T-cell (primary cell): Measurements from ENCODE around the gene CYP8B1. TPM values are rescaled to one million over a fixed set of nuclear protein-coding genes. Genes with fewer than 3 reads are reported as not detected.

Experiments used
- ATAC-seq, 4 experiments: fragments of 200-7000 bp in 3 of 4; fragments of 150-1000 bp in 1 of 4; cut with Tn5 transposase; replicated peaks in 1 of 4; 1 replicate in 3 of 4; 2 replicates in 1 of 4; pipeline ENCODE4 v1.10.0; 2021; ENCODE audit warnings: moderate library complexity in 3 of 4, mild to moderate bottlenecking in 2 of 4, moderate number of reproducible peaks in 1 of 4
- CTCF ChIA-PET, 2 donors: fragments of 300-600 bp; sonication (Branson Sonifier 250); formaldehyde crosslinking; loops; one replicate each; lab custom pipeline; 2022; ENCODE audit warnings: antibody characterized with exemption in 2 of 2; lab: Charles Lee
- POLR2A ChIA-PET, 2 donors: fragments of 300-600 bp; sonication (Branson Sonifier 250); formaldehyde crosslinking; loops; one replicate each; lab custom pipeline; 2022; ENCODE audit warnings: antibody characterized with exemption in 2 of 2; lab: Charles Lee
- DNase-seq, 35 experiments: peaks; one replicate each; pipeline versions ENCODE4 v3.0.0 to v3.0.0-alpha.2; 2013 to 2023
- H3K27ac ChIP-seq: one replicate; pipeline ENCODE4 v1.5.1; 2013; ENCODE audit warnings: low read length
- H3K27me3 ChIP-seq, 2 experiments: replicated peaks in 1 of 2; 1 replicate in 1 of 2; 2 replicates in 1 of 2; pipeline versions ENCODE4 v1.6.1 to v1.7.0; 2013; ENCODE audit warnings: low read length in 1 of 2, mixed read lengths in 1 of 2; ENCODE audit not compliant: control insufficient read depth in 2 of 2, insufficient read depth in 2 of 2; ENCODE audit errors: extremely low read depth in 1 of 2
- H3K36me3 ChIP-seq, 2 donors: 1 replicate in 1 of 2; 2 replicates in 1 of 2; pipeline versions ENCODE4 v1.6.1 to v1.7.0; 2013; ENCODE audit warnings: low read length in 1 of 2; ENCODE audit not compliant: control insufficient read depth in 2 of 2, insufficient read depth in 1 of 2; ENCODE audit errors: extremely low read depth in 1 of 2
- H3K4me1 ChIP-seq, 2 experiments: 1 replicate in 1 of 2; 2 replicates in 1 of 2; pipeline versions ENCODE4 v1.6.1 to v1.7.0; 2013; ENCODE audit warnings: low read length in 2 of 2, mixed read lengths in 1 of 2; ENCODE audit not compliant: insufficient read depth in 2 of 2, control insufficient read depth in 1 of 2; ENCODE audit errors: extremely low read depth in 1 of 2
- H3K4me3 ChIP-seq, 2 donors: 1 replicate in 1 of 2; 2 replicates in 1 of 2; pipeline versions ENCODE4 v1.5.1 to v1.7.0; 2013; ENCODE audit warnings: mild to moderate bottlenecking in 2 of 2, low read length in 1 of 2, moderate library complexity in 1 of 2; ENCODE audit not compliant: control insufficient read depth in 1 of 2; ENCODE audit errors: extremely low read depth in 1 of 2
- H3K9me3 ChIP-seq: 2 replicates; pipeline ENCODE4 v1.7.0; 2013
- H3K27ac Mint-ChIP-seq, 2 donors: one replicate each; pipeline ENCODE4 v1.8.0; 2020 to 2021; ENCODE audit warnings: mild to moderate bottlenecking in 2 of 2, mixed read lengths in 2 of 2
- H3K27me3 Mint-ChIP-seq, 2 donors: one replicate each; pipeline ENCODE4 v1.8.0; 2021 to 2022; ENCODE audit warnings: mixed read lengths in 2 of 2
- H3K36me3 Mint-ChIP-seq: one replicate; pipeline ENCODE4 v1.8.0; 2021; ENCODE audit warnings: mixed read lengths
- H3K4me1 Mint-ChIP-seq, 3 donors: one replicate each; pipeline ENCODE4 v1.8.0; 2020 to 2022; ENCODE audit warnings: mixed read lengths in 3 of 3, mild to moderate bottlenecking in 1 of 3
- H3K4me3 Mint-ChIP-seq, 3 donors: one replicate each; pipeline ENCODE4 v1.8.0; 2020 to 2022; ENCODE audit warnings: mild to moderate bottlenecking in 3 of 3, mixed read lengths in 3 of 3, moderate library complexity in 3 of 3
- H3K9me3 Mint-ChIP-seq, 3 donors: one replicate each; pipeline ENCODE4 v1.8.0; 2020 to 2022; ENCODE audit warnings: mixed read lengths in 3 of 3
- WGBS: methylation state at CpG from one replicate; pipeline ENCODE4 v1.1.5; 2013; ENCODE audit warnings: missing lambda C conversion rate; ENCODE audit not compliant: insufficient coverage; 5-methylcytosine and 5-hydroxymethylcytosine counted together
- total RNA-seq, 35 experiments: library from RNA in 6 of 35; stranded (reverse) in 6 of 35; fragments of 120-200 nt in 1 of 35; gene quantifications; one replicate each; pipeline versions ENCODE4 v1.2.1 to v1.2.4 and lab custom pipeline; 2013 to 2026

The CYP8B1 gene
- total RNA-seq, 5 donors from 2014 or later (not counting 1 experiment from before 2014, with no cell fraction given), result 0.09 to 0.23 (median 0.13) TPM; not detected in 2

GRCh38 chr3:42877881-42878280 is 2.2 kb upstream of the CYP8B1 start:
- no CpG with 5 or more reads among the region's 2 CpGs for WGBS
- Mint-ChIP-seq H3K27ac (no peak overlapping the region), H3K9me3 (no peaks in the 10 kb centered on the region), H3K36me3 (no peaks in the 10 kb centered on the region), H3K4me3 (no peak overlapping the region), H3K4me1 (peaks cover 9 to 11% (median 10%) of the 10 kb centered on the region in 3 donors), H3K27me3 (peaks cover 0 to 4% of the 10 kb centered on the region in 2 donors)
- no peaks in the 10 kb centered on the region for H3K9me3 ChIP-seq
- DNase-seq (no peak), ATAC-seq (no peak)
- H3K27ac ChIP-seq, result no peak overlapping the region
- CTCF ChIA-PET, result interaction anchor here in 1 of 2 donors (0.6 kb wide), 2 partner anchors 9 to 263 kb away, joined by 3 read pairs; no protein-coding TSS in a partner anchor
- peaks cover 4 to 16% of the 10 kb centered on the region in 2 experiments for H3K4me1 ChIP-seq
- POLR2A ChIA-PET, result no interaction called here
- H3K27me3 ChIP-seq, result peaks cover 0 to 16% of the 10 kb centered on the region in 2 experiments
- no peak overlapping the region for H3K4me3 ChIP-seq
- H3K36me3 ChIP-seq, result no peaks in the 10 kb centered on the region

DNA sequence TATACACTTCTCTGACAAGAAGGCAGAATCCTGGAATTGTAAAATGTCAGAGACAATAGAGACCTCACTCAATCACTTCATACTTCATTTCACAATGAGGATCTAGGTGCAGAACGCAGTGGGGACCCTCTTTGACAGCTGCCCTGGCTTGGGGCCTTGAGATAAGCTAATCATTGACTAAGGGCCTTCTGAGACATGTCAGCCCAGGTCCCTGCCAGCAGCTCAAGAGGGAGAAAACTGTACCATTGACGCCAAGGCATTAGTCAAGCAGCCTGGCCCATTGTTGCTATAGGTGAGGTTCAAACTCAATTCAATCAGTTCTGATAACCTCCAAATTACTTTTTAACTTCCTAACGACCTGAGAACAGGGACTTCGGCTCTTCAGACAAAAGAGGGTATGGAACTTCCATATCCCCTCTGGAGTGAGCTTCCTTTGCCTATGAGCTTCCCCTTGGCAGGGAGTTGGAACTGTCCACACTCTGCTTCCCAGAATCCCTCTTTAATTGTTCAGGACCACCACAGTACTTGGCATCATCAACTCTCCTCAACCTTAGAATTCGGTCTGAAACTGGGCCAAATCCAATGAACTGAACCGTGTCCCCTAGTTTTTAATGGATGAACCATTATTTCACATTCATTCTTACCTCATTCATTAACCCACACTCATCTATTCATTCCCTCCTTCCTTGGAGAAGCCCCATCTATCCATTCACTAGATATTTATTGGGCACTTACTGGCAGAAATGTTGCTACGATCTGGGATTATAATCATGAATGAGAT is 1.5 kb upstream of the CYP8B1 start:
- H3K27ac ChIP-seq, result no peak overlapping the region
- no peak for ATAC-seq
- H3K4me3 ChIP-seq, result no peak overlapping the region
- H3K36me3 ChIP-seq, result no peaks in the 10 kb centered on the region
- no peaks in the 10 kb centered on the region for H3K9me3 ChIP-seq
- CTCF ChIA-PET, result interaction anchor here in 1 of 2 donors (0.5 kb wide), 1 partner anchor 10 kb away, joined by 3 read pairs; no protein-coding TSS in a partner anchor
- peaks cover 0 to 19% of the 10 kb centered on the region in 2 experiments for H3K27me3 ChIP-seq
- Mint-ChIP-seq H3K9me3 (no peaks in the 10 kb centered on the region), H3K4me1 (peaks cover 9 to 11% (median 10%) of the 10 kb centered on the region in 3 donors), H3K27me3 (peaks cover 0 to 9% of the 10 kb centered on the region in 2 donors), H3K36me3 (no peaks in the 10 kb centered on the region), H3K27ac (no peak overlapping the region), H3K4me3 (no peak overlapping the region)
- peaks cover 4 to 16% of the 10 kb centered on the region in 2 experiments for H3K4me1 ChIP-seq
- POLR2A ChIA-PET, result no interaction called here
- DNase-seq, result no peak
- WGBS, result 83% methylated on average over 4 of the region's 7 CpGs

DNA sequence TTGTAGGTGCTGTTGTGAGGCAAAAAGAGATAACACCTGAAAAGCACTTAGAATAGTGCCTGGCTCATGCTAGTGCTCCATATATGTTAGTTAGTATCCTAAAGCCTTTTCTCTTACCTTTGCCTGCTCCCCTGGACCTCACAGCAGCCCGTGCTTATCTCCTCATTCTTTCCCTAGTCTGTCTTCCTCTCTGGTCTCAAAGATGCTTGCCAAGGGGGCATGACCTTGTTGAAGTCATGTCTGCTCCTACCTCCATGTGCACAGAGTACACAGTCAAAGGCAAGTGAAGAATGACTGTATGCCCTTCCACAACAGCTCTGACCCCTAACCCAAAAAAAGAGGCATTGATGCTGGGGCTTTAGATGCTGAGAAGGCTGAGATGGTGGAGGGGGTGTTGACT is 722 bp upstream of the CYP8B1 start:
- peaks cover 0 to 9% of the 10 kb centered on the region in 2 donors for H3K27me3 Mint-ChIP-seq
- no peaks in the 10 kb centered on the region for H3K36me3 Mint-ChIP-seq
- peaks cover 6 to 8% (median 7%) of the 10 kb centered on the region in 3 donors for H3K4me1 Mint-ChIP-seq
- 67% methylated on average over 1 of the region's 1 CpG for WGBS
- ATAC-seq (no peak), DNase-seq (no peak)
- Histone ChIP-seq H3K9me3 (no peaks in the 10 kb centered on the region), H3K27me3 (peaks cover 0 to 25% of the 10 kb centered on the region in 2 experiments), H3K27ac (no peak overlapping the region), H3K4me1 (peaks cover 3 to 12% of the 10 kb centered on the region in 2 experiments), H3K4me3 (no peak overlapping the region), H3K36me3 (no peaks in the 10 kb centered on the region)
- ChIA-PET POLR2A (no interaction called here), CTCF (no interaction called here)
- no peak overlapping the region for H3K27ac Mint-ChIP-seq
- H3K4me3 Mint-ChIP-seq, result no peak overlapping the region
- no peaks in the 10 kb centered on the region for H3K9me3 Mint-ChIP-seq

DNA sequence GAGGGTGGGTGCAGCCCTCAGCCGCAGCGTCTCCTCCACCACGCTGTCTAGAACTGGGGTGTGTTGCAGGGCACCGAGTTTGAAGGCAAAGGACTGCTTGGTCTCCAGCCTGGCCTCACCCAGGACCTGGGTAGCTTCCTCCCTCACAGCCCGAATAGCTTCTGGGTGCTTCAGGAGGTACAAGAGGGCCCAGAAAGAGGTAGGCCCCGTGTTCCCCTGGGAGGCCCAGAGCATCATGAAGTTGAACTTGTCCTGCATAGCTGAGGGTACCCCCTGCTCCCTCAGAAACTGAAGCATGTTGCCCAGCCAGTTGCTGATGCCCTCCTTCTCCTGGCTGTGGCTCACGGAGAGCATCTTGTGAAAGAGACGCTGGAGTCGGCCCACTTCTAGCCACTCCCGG is 930 bp downstream of the CYP8B1 start:
- POLR2A ChIA-PET, result no interaction called here
- WGBS, result 82% methylated on average over 8 of the region's 10 CpGs
- CTCF ChIA-PET, result no interaction called here

DNA sequence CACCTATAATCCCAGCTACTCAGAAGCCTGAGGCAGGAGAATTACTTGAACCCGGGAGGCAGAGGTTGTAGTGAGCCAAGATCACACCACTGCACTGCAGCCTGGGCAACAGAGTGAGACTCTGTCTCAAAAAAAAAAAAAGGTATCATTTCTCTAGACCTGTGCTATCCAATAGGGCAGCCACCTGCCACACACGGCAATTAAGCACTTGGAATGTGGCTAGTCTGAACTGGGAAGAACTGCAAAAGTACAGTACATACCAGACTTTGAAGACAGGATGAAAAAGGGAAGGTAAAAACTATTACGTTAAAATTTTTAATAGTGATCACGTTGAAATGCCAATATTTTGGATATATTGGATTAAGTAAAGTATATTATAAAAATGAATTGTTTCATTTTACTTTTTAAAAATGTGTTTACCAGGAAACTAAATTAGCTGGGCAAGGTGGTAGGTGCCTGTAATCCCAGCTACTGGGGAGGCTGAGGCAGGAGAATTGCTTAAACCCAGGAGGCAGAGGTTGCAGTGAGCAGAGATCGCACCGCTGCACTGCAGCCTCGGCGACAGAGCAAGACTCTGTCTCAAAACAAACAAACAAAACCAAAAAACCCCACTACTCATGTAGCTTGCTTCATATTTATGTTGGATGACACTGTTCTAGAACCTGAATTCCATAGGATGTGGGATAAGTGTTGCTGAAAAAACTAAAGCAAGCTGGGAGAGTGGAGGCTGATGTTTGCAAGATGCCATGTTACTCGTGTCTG is 2.3 kb downstream of the CYP8B1 start:
- ATAC-seq, result no peak
- 57% methylated on average over 1 of the region's 9 CpGs for WGBS

More for the DNA sequence above, 930 bp downstream of the CYP8B1 start:
- Mint-ChIP-seq H3K36me3 (no peaks in the 10 kb centered on the region), H3K9me3 (no peaks in the 10 kb centered on the region), H3K4me3 (no peak overlapping the region), H3K27ac (no peak overlapping the region), H3K27me3 (peaks cover 0 to 9% of the 10 kb centered on the region in 2 donors), H3K4me1 (no peaks in the 10 kb centered on the region)
- no peak for ATAC-seq
- Histone ChIP-seq H3K27me3 (peaks cover 0 to 25% of the 10 kb centered on the region in 2 experiments), H3K27ac (no peak overlapping the region), H3K9me3 (no peaks in the 10 kb centered on the region), H3K36me3 (no peaks in the 10 kb centered on the region), H3K4me1 (no peaks in the 10 kb centered on the region), H3K4me3 (no peak overlapping the region)
- no peak for DNase-seq

DNA sequence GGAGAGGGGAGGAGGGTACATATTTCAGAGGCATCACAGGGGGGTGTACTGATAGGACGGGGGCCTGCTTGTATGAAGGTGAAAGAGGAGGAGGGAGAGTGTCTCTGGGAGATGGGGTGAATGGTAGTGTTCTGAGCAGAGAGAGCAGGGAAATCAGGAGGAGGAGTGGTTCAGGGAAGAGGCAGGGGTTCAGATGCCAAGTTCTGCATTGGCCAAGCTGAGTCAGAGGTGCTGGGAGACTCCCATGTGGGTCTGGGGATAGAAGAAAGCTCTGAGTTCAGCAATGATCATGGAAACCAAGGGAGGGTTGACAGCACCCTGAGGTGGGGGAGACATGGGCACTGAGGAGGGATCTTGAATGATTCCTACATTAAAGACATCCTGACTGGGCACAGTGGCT is 3.0 kb downstream of the CYP8B1 start:
- ChIA-PET CTCF (interaction anchor here in 1 of 2 donors (0.7 kb wide), 1 partner anchor 41 kb away, joined by 3 read pairs; no protein-coding TSS in a partner anchor), POLR2A (no interaction called here)
- Histone ChIP-seq H3K27me3 (peaks cover 0 to 25% of the 10 kb centered on the region in 2 experiments), H3K27ac (no peak overlapping the region), H3K4me1 (no peaks in the 10 kb centered on the region), H3K4me3 (no peak overlapping the region), H3K9me3 (no peaks in the 10 kb centered on the region), H3K36me3 (no peaks in the 10 kb centered on the region)
- no peak overlapping the region for H3K27ac Mint-ChIP-seq
- 44% methylated on average over 1 of the region's 1 CpG for WGBS
- ATAC-seq (no peak), DNase-seq (no peak)
- no peaks in the 10 kb centered on the region for H3K9me3 Mint-ChIP-seq
- H3K4me1 Mint-ChIP-seq, result no peaks in the 10 kb centered on the region
- H3K4me3 Mint-ChIP-seq, result no peak overlapping the region
- peaks cover 0 to 9% of the 10 kb centered on the region in 2 donors for H3K27me3 Mint-ChIP-seq
- no peaks in the 10 kb centered on the region for H3K36me3 Mint-ChIP-seq

More for the DNA sequence above, 2.3 kb downstream of the CYP8B1 start:
- Histone ChIP-seq H3K4me1 (no peaks in the 10 kb centered on the region), H3K27ac (no peak overlapping the region), H3K36me3 (no peaks in the 10 kb centered on the region), H3K9me3 (no peaks in the 10 kb centered on the region), H3K4me3 (no peak overlapping the region), H3K27me3 (peaks cover 0 to 25% of the 10 kb centered on the region in 2 experiments)
- ChIA-PET POLR2A (interaction anchor here in 1 of 2 donors (0.6 kb wide), 1 partner anchor 471 kb away, joined by 4 read pairs; no protein-coding TSS in a partner anchor), CTCF (interaction anchor here in 1 of 2 donors (0.7 kb wide), 1 partner anchor 42 kb away, joined by 3 read pairs; no protein-coding TSS in a partner anchor)
- H3K27me3 Mint-ChIP-seq, result peaks cover 0 to 9% of the 10 kb centered on the region in 2 donors
- no peak overlapping the region for H3K27ac Mint-ChIP-seq
- DNase-seq, result no peak
- H3K9me3 Mint-ChIP-seq, result no peaks in the 10 kb centered on the region
- H3K4me3 Mint-ChIP-seq, result no peak overlapping the region
- H3K36me3 Mint-ChIP-seq, result no peaks in the 10 kb centered on the region
- no peaks in the 10 kb centered on the region for H3K4me1 Mint-ChIP-seq
